NB4 (cell line): Measurements from ENCODE around the gene TMEM198.
A peak's percentile ranks its signal among the peaks of the same experiment; 100 is the strongest.

Source experiments
- DNase-seq: peaks from one replicate; pipeline ENCODE4 v3.0.0; 2010; ENCODE audit warnings: low read depth
- H3K4me3 ChIP-seq: one replicate; pipeline ENCODE4 v1.5.1; 2011; ENCODE audit warnings: mild to moderate bottlenecking, low read depth, low read length, moderate library complexity
- CTCF ChIP-seq: IDR thresholded peaks from one replicate; pipeline ENCODE4 v1.5.1; 2012; ENCODE audit warnings: low read depth, low read length
- MAX ChIP-seq: IDR thresholded peaks from 2 replicates; pipeline ENCODE4 v1.6.1; 2011; ENCODE audit warnings: low read depth, low read length
- MYC ChIP-seq: IDR thresholded peaks from 2 replicates; pipeline ENCODE4 v1.6.1; 2011; ENCODE audit warnings: low read depth, low read length
- POLR2A ChIP-seq: IDR thresholded peaks from 2 replicates; pipeline ENCODE4 v1.6.1; 2011; ENCODE audit warnings: mild to moderate bottlenecking; ENCODE audit not compliant: insufficient read length; ENCODE audit errors: extremely low read depth

Gene TMEM198

GRCh38 chr2:219497495-219498279 is 46.1 kb upstream of the TMEM198 start:
- TF ChIP-seq MYC (peak; percentile 35; the same call in 1 of the 2 replicates), MAX (peak; percentile 21; the same call in 1 of the 2 replicates), CTCF (no peak), POLR2A (peak; percentile 21)
- peak; percentile 76 for DNase-seq
- H3K4me3 ChIP-seq, result peak overlapping the region; percentile 68

- TF ChIP-seq MAX (peak; percentile 98), CTCF (no peak), MYC (peak; percentile 41; the same call in 1 of the 2 replicates), POLR2A (peak; percentile 75)
- DNase-seq, result peak; percentile 99
- H3K4me3 ChIP-seq, result peak within 1 kb of the TSS; percentile 68
These were observed 45.4 kb upstream of the TMEM198 start, which contains the start of gene GMPPA for GRCh38 chr2:219498280-219499057. Gene GMPPA (plus strand): TSS chr2:219498891. CDS start chr2:219499976, 1,085 bp downstream.

- no peak for DNase-seq
- TF ChIP-seq POLR2A (no peak), MYC (no peak), MAX (no peak), CTCF (no peak)
- peak overlapping the region; percentile 68 for H3K4me3 ChIP-seq
These were observed 44.8 kb upstream of the TMEM198 start for GRCh38 chr2:219499058-219499307.

GRCh38 chr2:219499555-219499954 is 44.3 kb upstream of the TMEM198 start:
- TF ChIP-seq MYC (no peak), POLR2A (no peak), MAX (no peak), CTCF (no peak)
- peak overlapping the region; percentile 68 for H3K4me3 ChIP-seq
- DNase-seq, result no peak

- DNase-seq, result peak; percentile 28
These were observed 43.7 kb upstream of the TMEM198 start for GRCh38 chr2:219500135-219500534.

More at GRCh38 chr2:219500135-219500534, 43.7 kb upstream of the TMEM198 start:
- H3K4me3 ChIP-seq, result no peak overlapping the region
- TF ChIP-seq CTCF, result peak; percentile 54
- no peak for TF ChIP-seq MYC
- TF ChIP-seq POLR2A, result no peak
- TF ChIP-seq MAX, result no peak
